GM12875 (cell line): ENCODE results near the gene CFTR.

Experiments used
- H3K4me3 ChIP-seq: one replicate; pipeline ENCODE4 v1.5.1; 2011; ENCODE audit warnings: low read depth, low read length, control low read depth
- CTCF ChIP-seq: IDR thresholded peaks from 2 replicates; pipeline ENCODE4 v1.5.1; 2011; ENCODE audit warnings: low read depth, mild to moderate bottlenecking, control low read depth, inconsistent platforms, low read length, moderate library complexity, borderline replicate concordance; ENCODE audit not compliant: insufficient read depth

The CFTR gene

GRCh38 chr7:117686311-117686935, 206.6 kb downstream of the CFTR start:
- TF ChIP-seq CTCF = no peak
- H3K4me3 ChIP-seq = no peak overlapping the region

DNA sequence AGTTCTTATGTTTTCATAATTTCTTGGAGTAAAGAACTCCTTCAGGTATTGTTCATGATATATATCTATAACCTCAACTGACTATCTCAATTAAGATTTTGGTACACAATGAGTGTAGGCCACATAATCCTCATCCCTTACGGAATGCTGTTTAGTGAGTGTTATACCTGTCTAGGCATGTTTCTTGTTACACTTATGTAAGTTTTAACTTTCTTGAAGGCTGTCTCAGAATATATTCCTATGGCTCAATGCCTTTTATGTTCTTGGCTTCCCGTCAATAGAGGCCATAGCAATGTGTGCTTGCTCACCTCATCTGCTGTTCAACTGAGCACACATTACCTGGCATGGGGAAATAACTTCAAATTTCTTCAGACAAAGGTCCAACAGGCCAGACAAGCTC, 208.3 kb downstream of the CFTR start:
- H3K4me3 ChIP-seq = no peak overlapping the region
- TF ChIP-seq CTCF = no peak

DNA sequence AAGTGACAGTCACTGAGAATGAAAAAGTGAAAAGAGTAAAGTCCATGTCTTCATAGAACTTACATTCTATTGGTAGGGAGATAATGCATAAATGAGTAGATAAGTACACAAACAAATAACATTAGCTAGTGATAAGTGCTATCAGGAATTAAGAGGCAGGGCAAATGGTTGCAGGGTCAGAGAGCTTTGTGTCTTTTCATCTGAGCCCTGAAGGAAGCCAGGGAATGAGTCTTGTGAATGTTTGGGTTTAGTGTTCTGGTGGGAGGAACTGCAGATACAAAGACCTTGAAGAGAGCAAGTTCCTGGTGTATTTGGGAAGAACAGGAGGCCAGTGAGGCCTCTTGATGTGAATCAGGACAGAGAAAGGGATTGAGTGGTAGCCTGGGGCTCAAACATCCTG, 209.6 kb downstream of the CFTR start:
- no peak for TF ChIP-seq CTCF
- no peak overlapping the region for H3K4me3 ChIP-seq

GRCh38 chr7:117690147-117690546, 210.3 kb downstream of the CFTR start:
- TF ChIP-seq CTCF = no peak
- no peak overlapping the region for H3K4me3 ChIP-seq

DNA sequence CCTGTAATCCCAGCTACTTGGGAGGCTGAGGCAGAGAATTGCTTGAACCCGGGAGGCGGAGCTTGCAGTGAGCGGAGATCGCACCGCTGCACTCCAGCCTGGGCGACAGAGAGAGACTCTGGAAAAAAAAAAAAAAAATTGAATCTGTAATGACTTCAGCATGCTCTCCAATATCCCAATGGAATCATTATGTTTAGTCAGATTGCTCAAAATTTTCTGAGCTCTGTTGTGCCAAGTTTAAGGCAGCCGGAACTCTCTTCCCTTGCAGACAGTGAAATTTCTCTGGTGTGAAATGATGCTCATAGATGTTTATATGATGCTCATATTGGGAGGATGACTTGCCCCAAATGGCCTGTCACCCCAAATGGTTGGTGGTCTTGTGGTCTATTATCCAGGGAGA, 212.5 kb downstream of the CFTR start:
- H3K4me3 ChIP-seq = no peak overlapping the region
- TF ChIP-seq CTCF = no peak

GRCh38 chr7:117698018-117698417, 218.2 kb downstream of the CFTR start:
- H3K4me3 ChIP-seq = no peak overlapping the region

More at GRCh38 chr7:117698018-117698417, 218.2 kb downstream of the CFTR start:
- no peak for TF ChIP-seq CTCF
